DND-41 (cell line): ENCODE results near the gene SETDB1.
A peak's percentile ranks its signal among the peaks of the same experiment; 100 is the strongest.

ENCODE experiments used
- ATAC-seq: fragments of 200-7000 bp; cut with Tn5 transposase; 3 replicates; pipeline ENCODE4 v1.9.1; 2021; ENCODE audit warnings: low read depth; ENCODE audit not compliant: insufficient read depth
- DNase-seq: peaks from one replicate; pipeline ENCODE4 v3.0.0-alpha.2; 2020
- H2AFZ ChIP-seq: 2 replicates; pipeline ENCODE4 v1.6.0; 2012; ENCODE audit warnings: low read depth, low read length
- H3K27ac ChIP-seq: 2 replicates; pipeline ENCODE4 v1.5.1; 2012; ENCODE audit warnings: low read length, inconsistent platforms
- H3K27me3 ChIP-seq: fragments of 200-600 bp; sonication (generic); 2 replicates; pipeline ENCODE4 v1.6.0; 2012; ENCODE audit warnings: low read length, mild to moderate bottlenecking, inconsistent platforms; ENCODE audit not compliant: insufficient read depth, poor library complexity
- H3K36me3 ChIP-seq: 2 replicates; pipeline ENCODE4 v1.5.1; 2012; ENCODE audit warnings: low read length, inconsistent platforms; ENCODE audit not compliant: insufficient read depth
- H3K4me1 ChIP-seq: 2 replicates; pipeline ENCODE4 v1.5.1; 2012; ENCODE audit warnings: mild to moderate bottlenecking, low read length; ENCODE audit not compliant: insufficient read depth
- H3K4me2 ChIP-seq: 2 replicates; pipeline ENCODE4 v1.6.0; 2012; ENCODE audit warnings: mild to moderate bottlenecking, moderate library complexity, low read length, inconsistent platforms; ENCODE audit not compliant: insufficient read depth
- H3K4me3 ChIP-seq, 2 experiments: fragments of 200-600 bp in 1 of 2; shearing (Covaris generic) in 1 of 2; 2 replicates each; pipeline ENCODE4 v1.5.1; 2012 to 2016; ENCODE audit warnings: inconsistent platforms in 2 of 2, low read length in 2 of 2, mild to moderate bottlenecking in 2 of 2, low read depth in 1 of 2, moderate library complexity in 1 of 2
- H3K79me2 ChIP-seq: 2 replicates; pipeline ENCODE4 v1.6.0; 2012; ENCODE audit warnings: low read length, inconsistent platforms; ENCODE audit not compliant: insufficient read depth
- H3K9ac ChIP-seq: 2 replicates; pipeline ENCODE4 v1.6.0; 2012; ENCODE audit warnings: low read depth, mild to moderate bottlenecking, inconsistent platforms, low read length, moderate library complexity
- H3K9me3 ChIP-seq: 2 replicates; pipeline ENCODE4 v1.5.1; 2012; ENCODE audit warnings: low read length, moderate library complexity, mild to moderate bottlenecking, inconsistent platforms; ENCODE audit not compliant: insufficient read depth, severe bottlenecking
- H4K20me1 ChIP-seq: 2 replicates; pipeline ENCODE4 v1.6.0; 2012; ENCODE audit warnings: low read length; ENCODE audit not compliant: insufficient read depth
- CTCF ChIP-seq: IDR thresholded peaks from 2 replicates; pipeline ENCODE4 v1.5.1; 2012; ENCODE audit warnings: borderline replicate concordance, low read length, moderate library complexity, mild to moderate bottlenecking; ENCODE audit not compliant: poor library complexity, severe bottlenecking; ENCODE audit errors: extremely low read depth
- EZH2 ChIP-seq: IDR thresholded peaks from 3 replicates; pipeline ENCODE4 v1.6.1; 2012; ENCODE audit warnings: borderline replicate concordance, low read depth, mild to moderate bottlenecking, moderate library complexity, low read length, inconsistent platforms; ENCODE audit not compliant: severe bottlenecking

SETDB1 gene

DNA sequence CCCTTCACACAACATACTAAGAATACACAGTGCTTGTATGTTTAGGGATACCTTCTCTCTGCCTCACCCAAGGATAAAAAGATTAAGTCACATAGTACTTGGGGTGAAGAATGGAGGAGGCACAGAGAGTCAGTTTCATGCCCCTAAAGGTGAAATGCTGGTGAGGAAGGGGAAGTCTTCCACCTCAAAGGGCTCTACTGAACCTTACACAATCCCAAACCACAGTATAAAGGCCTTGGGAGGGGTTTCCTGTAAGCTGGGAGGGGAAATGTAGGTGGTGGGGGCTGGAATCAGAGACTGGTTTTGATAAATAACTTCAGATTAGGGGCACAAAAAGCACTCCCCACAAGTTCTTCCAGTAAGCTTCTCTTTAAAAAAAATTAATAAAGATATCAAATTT lies 77.0 kb downstream of the SETDB1 start:
- Histone ChIP-seq H2AFZ (no peak overlapping the region), H3K9ac (no peak overlapping the region), H3K4me1 (peaks cover 53% of the 10 kb centered on the region), H3K4me2 (peak overlapping the region; percentile 26), H3K27me3 (no peaks in the 10 kb centered on the region), H3K79me2 (no peaks in the 10 kb centered on the region), H4K20me1 (no peaks in the 10 kb centered on the region), H3K9me3 (no peaks in the 10 kb centered on the region), H3K36me3 (no peaks in the 10 kb centered on the region; the same call in 1 of the 2 replicates), H3K27ac (peak overlapping the region; percentile 4; the same call in 1 of the 2 replicates), H3K4me3 (no peak overlapping the region)
- ATAC-seq, result peak; percentile 56
- TF ChIP-seq EZH2 (no peak), CTCF (no peak)
- DNase-seq, result peak; percentile 53

GRCh38 chr1:151005729-151006319 lies 79.7 kb downstream of the SETDB1 start:
- H2AFZ ChIP-seq, result peak overlapping the region; percentile 87
- peak overlapping the region; percentile 3 to 62; a peak in 3 of 4 replicates for H3K4me3 ChIP-seq
- no peaks in the 10 kb centered on the region for H4K20me1 ChIP-seq
- H3K79me2 ChIP-seq, result peaks cover 24% of the 10 kb centered on the region
- ATAC-seq (no peak), DNase-seq (no peak)
- H3K9ac ChIP-seq, result peak overlapping the region; percentile 56
- TF ChIP-seq EZH2, result no peak
- no peak for TF ChIP-seq CTCF
- H3K9me3 ChIP-seq, result no peaks in the 10 kb centered on the region
- peak overlapping the region; percentile 84 for H3K27ac ChIP-seq
- peaks cover 3% of the 10 kb centered on the region; the same call in 1 of the 2 replicates for H3K36me3 ChIP-seq
- H3K4me1 ChIP-seq, result peaks cover 74% of the 10 kb centered on the region
- no peaks in the 10 kb centered on the region for H3K27me3 ChIP-seq
- H3K4me2 ChIP-seq, result peak overlapping the region; percentile 88

DNA sequence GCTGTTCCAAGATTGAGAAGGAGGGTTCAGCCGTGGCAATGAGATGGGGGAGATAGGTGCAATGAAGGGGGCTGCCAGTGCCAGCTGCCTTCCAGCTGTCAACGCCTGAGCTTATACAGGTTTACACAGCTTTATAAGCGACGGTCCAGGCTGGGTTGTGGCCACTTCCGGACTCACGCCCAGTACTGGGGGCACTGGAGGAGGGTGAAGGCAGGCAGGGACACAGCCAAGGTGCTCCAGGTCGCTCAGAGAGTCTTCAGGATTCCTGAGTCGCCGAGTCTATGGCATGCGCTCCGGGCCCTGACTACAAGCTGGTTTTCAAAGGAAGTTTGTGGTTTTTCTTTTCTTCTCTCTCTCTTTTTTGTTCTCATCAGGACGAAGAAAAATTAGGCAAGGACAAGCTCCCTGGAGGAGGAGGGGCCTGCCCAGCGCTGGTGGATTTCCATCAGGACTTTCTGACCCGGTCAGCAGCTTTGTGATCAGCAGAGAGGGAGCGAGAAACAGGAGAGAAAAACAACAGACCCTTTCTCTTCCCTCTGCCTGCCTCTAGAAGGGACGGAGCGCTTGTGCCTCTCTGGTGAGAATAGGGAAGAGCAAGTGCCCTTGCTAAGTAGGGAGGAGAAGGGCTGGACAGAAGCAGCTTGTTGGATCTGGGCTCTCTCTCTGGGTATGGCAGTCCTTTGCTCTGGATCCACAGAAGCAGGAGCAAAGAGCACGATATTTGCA lies 80.3 kb downstream of the SETDB1 start, which contains the start of gene MINDY1:
MINDY1 (minus strand) TSS at position 576 of the 726 bp plus-strand sequence. CDS start 4,285 bp downstream, outside the sequence.
- Histone ChIP-seq H3K36me3 (peaks cover 3% of the 10 kb centered on the region; the same call in 1 of the 2 replicates), H3K4me2 (peak within 1 kb of the TSS; percentile 88), H3K4me1 (peaks cover 80% of the 10 kb centered on the region), H3K27ac (peak within 1 kb of the TSS; percentile 84), H3K9me3 (no peaks in the 10 kb centered on the region), H2AFZ (peak within 1 kb of the TSS; percentile 87), H4K20me1 (no peaks in the 10 kb centered on the region), H3K79me2 (peaks cover 29% of the 10 kb centered on the region), H3K4me3 (peak within 1 kb of the TSS; percentile 3 to 73; a peak in 3 of 4 replicates), H3K27me3 (no peaks in the 10 kb centered on the region), H3K9ac (peak within 1 kb of the TSS; percentile 70)
- peak; percentile 62 for DNase-seq
- no peak for TF ChIP-seq EZH2
- TF ChIP-seq CTCF, result peak; percentile 67
- ATAC-seq, result peak; percentile 69
